Retinal pigment epithelial cell (primary cell): ENCODE data around the gene PCDH9.

Experiments used
- DNase-seq: peaks from one replicate; pipeline ENCODE4 v3.0.0-alpha.2; 2010; ENCODE audit warnings: low read depth
- H3K4me3 ChIP-seq: 2 replicates; pipeline ENCODE4 v1.5.1; 2011; ENCODE audit warnings: mild to moderate bottlenecking, low read length, control low read depth, moderate library complexity
- CTCF ChIP-seq: conservative IDR thresholded peaks from 2 replicates; pipeline ENCODE4 v1.5.1; 2011; ENCODE audit warnings: low read depth, low read length, control low read depth, inconsistent platforms

PCDH9 gene

GRCh38 chr13:67091603-67092002 lies 138.5 kb downstream of the PCDH9 start:
- no peak for TF ChIP-seq CTCF
- no peak overlapping the region for H3K4me3 ChIP-seq
- DNase-seq, result no peak

GRCh38 chr13:67090856-67091255 lies 139.3 kb downstream of the PCDH9 start:
- TF ChIP-seq CTCF, result no peak
- no peak for DNase-seq

GRCh38 chr13:67087527-67087926 lies 142.6 kb downstream of the PCDH9 start:
- H3K4me3 ChIP-seq, result no peak overlapping the region
- no peak for TF ChIP-seq CTCF
- DNase-seq, result no peak

More at GRCh38 chr13:67090856-67091255, 139.3 kb downstream of the PCDH9 start:
- no peak overlapping the region for H3K4me3 ChIP-seq

- DNase-seq, result no peak
- TF ChIP-seq CTCF, result no peak
- no peak overlapping the region for H3K4me3 ChIP-seq
These were observed 143.9 kb downstream of the PCDH9 start for GRCh38 chr13:67086260-67086659.

GRCh38 chr13:67084066-67084465 lies 146.1 kb downstream of the PCDH9 start:
- TF ChIP-seq CTCF, result no peak
- H3K4me3 ChIP-seq, result no peak overlapping the region
- DNase-seq, result no peak

- no peak for DNase-seq
- H3K4me3 ChIP-seq, result no peak overlapping the region
- TF ChIP-seq CTCF, result no peak
These were observed 146.6 kb downstream of the PCDH9 start for GRCh38 chr13:67083519-67083918.

- no peak for TF ChIP-seq CTCF
- no peak overlapping the region for H3K4me3 ChIP-seq
- no peak for DNase-seq
These were observed 149.8 kb downstream of the PCDH9 start for GRCh38 chr13:67080351-67080750.
